Midbrain (tissue), 1 donor: ENCODE results near the gene GRM6.

Experiments used
- DNase-seq: peaks from one replicate; lab custom pipeline; 2025; lab: John Stamatoyannopoulos, UW

The GRM6 gene

DNA sequence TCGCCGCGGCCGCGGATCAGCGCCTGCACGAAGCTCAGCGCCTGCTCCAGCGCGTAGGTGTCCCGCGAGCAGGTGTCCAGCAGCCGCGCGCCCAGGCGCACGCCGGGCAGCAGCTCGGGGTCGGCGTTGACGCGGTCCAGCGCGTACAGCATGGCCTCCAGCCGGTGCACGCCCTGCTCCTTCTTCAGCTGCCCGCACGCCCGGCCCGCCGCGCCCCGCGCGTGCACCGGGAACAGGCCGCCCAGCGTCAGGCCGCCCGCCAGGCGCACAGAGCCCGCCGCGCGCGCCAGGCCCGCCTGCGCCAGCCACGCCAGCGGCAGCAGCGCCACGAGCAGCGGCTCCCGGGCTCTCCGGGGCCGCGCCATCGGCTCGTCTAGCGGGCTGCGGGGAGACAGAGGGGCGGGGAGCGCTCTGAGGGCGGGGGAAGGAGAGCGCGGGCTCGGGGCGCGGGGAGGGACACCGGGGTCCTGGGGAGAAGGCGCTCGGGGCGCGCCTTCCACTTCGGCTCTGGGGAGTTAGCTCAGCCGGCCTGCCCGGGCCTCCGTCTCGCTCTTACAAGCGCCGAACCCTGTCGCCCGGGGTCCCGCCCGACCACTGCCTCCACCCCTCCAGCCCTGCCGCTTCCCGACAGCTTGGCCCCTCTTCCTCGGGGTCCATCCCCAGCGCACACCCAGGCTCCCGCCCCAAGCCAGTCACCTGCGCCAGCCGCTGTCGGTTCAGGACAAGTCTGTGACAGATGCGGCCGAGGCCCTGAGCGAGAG, at the start of gene GRM6:
TSS of gene GRM6 (minus strand) at position 741 of the 761 bp plus-strand sequence. CDS start at position 365, 376 bp downstream.
- no peak for DNase-seq

GRCh38 chr5:179044765-179045164, 49.6 kb upstream of the GRM6 start:
- no peak for DNase-seq

DNA sequence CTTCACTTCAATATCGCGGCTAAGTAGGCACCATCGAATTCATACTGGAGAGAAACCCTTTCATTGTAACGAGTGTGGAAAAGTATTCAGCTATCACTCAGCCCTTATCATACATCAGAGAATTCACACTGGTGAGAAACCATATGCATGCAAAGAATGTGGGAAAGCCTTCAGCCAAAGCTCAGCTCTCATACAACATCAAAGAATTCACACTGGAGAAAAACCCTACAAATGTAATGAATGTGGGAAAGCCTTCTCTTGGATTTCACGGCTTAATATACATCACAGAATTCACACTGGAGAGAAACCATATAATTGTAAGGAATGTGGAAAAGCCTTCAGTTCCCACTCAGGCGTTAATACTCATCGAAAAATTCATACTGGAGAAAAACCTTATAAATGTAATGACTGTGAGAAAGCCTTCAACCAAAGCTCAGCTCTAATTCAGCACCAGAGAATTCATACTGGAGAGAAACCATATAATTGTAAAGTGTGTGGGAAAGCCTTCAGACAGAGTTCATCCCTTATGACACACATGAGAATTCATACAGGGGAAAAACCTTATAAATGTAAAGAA, 38.0 kb upstream of the GRM6 start:
- no peak for DNase-seq

DNA sequence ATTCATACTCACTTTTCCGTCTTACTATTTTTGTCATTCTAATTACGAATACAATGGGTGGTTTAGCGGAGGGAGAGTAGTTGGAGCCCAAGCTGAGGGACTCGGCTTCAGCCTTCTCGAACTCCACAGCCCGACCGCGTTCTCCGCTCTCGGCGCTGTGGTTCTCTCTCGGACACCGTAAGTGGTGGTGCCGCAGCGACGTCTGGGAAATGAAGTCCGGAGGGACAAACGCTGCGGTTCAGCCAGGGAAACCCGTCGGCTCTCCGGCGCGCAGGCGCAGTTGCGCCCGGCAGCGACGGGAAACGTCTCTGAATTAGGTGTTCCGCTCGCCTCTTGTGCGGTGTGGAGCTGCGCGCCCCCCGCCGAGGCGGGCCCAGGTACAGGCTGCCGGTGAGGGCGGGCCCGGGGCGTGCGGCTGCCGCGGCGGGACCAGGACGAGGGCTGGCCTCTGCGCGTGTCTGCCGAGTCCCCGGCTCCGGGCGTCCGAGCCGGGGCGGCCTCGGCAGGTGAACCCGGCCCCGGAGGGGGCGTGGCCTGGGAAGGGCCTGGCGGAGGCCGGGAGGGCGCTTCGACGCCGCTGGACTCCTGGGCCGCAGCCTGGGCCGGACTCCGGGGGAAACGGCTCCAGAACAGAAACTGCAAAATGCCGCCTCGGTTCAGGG, 28.5 kb upstream of the GRM6 start, which contains the start of gene ZNF879:
TSS of gene ZNF879 (plus strand) at position 277 of the 662 bp plus-strand sequence. CDS start 1,201 bp downstream, outside the sequence.
- DNase-seq: peak; percentile 98

DNA sequence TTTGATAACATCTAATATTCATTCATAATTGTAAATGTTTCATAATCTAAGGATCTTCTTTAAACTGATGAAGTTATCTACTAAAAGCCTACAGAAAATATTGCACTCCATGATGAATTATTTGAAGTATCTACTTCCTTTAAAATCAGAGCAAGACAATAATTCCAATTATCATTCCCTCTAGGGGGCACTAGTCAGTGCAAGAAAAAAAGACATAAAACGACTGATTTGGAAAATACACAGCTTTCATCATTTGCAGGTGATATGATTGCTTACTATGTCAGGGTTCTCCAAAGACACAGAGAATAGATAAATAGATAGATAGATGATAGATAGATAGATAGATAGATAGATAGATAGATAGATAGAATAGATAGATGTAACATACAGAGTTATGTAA, 13.5 kb upstream of the GRM6 start:
- DNase-seq: no peak

DNA sequence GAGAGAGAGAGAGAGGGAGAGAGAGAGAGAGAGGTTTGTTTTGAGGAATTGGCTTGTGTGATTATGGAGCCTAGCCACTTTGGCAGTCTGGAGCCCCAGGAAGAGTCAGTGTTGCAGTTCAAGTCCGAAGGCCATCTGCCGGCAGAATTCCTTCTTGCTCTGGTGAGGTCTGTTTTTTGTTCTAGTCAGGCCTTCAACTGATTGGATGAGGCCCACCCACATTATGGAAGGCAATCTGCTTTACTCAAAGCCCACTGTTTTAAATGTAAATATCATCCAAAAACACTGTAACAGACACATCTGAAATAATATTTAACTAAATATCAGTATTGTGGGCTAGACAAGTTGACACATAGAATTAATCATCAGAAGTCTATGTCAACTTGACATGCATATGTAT, 11.4 kb upstream of the GRM6 start:
- DNase-seq: no peak

DNA sequence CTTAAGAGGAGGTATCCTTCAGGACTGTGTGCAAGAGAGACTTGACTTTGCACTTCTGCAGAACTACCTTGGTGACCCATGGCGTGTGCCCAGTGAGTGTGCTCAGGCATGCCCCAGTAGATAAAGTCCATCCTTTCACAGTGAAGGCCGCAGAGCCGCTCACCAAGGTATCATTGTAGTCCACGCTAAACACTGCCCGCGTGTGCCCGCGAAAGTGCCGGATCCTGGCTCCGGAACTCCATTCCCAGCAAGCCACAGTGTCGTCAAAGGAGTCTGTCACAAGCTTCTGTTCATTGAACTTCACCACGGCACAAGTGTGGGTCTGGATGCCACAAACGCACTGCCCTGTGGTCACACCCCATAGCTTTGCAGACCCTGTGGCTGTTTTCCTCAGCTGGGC, 3.3 kb upstream of the GRM6 start:
- no peak for DNase-seq

DNA sequence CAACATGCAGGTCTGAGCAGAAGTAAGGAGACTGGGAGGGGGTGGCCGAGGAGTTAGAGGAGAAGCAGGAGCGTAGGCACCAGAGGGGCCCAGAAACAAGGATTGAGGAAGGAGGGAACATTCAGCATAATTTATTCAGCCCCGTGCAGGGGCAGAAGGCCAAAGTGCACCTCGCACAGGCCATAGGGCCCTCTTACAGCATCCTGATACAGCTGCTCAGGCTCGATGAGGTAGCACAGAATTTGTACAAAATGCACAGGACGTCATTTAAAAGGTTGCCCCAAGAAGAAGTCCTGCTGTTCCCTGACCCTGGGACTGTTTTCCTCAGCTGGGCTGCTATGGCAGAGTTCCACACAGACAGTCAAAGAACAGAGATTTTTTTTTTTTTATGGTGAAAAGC, 2.1 kb upstream of the GRM6 start:
- no peak for DNase-seq

- DNase-seq: no peak
These were observed 1.0 kb upstream of the GRM6 start for GRCh38 chr5:178996156-178996555.

DNA sequence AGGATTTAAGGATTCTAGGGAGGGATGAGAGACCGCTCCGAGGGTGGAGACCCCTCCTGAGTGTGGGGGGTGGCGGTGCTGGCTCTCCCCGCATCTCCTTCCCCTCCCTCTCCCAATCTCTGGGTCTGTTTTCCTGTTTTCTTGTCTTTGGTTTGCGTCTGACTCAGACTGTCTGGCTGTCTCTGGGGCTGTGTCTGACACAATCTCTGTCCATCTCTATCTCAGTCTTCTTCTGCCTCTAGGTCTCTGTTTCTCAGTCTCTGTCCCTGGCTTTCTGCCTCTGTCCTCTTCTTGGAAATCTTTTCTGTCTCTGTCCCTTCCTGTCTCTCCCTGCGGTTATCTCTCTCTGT, 196 bp upstream of the GRM6 start:
- no peak for DNase-seq

DNA sequence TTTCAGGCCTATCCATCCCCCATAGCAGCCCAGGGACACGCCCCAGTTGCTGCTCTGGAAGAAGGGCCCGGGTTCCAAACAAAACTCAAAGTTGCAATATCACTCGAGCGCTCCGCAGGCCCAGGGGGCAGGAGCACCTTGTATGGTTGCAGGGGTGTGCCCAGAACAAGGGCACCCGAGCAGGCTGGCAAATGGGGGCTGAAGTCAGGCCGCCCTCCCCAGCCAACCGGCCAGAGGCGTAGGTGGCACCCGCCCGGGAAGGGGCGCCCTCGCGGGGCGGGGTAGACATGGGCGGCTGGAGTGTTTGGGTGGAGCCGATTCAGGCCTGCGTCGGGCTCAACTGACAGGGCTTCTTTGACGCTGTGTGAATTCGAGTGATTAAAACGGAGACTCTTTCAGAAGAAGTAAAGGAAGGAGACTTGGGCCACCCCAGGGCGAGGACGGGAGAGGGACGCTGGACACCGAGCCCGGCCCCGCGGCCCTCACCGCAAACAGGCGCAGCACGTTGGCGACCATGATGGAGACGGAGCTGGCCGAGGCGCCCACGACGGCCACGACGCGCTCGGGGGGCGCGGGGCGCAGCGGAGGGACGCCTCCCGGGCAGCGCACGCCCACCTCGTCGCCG, 1.1 kb downstream of the GRM6 start:
- no peak for DNase-seq

- no peak for DNase-seq
These were observed 1.8 kb downstream of the GRM6 start for GRCh38 chr5:178993236-178993765.

- no peak for DNase-seq
These were observed 2.7 kb downstream of the GRM6 start for GRCh38 chr5:178992291-178992895.

DNA sequence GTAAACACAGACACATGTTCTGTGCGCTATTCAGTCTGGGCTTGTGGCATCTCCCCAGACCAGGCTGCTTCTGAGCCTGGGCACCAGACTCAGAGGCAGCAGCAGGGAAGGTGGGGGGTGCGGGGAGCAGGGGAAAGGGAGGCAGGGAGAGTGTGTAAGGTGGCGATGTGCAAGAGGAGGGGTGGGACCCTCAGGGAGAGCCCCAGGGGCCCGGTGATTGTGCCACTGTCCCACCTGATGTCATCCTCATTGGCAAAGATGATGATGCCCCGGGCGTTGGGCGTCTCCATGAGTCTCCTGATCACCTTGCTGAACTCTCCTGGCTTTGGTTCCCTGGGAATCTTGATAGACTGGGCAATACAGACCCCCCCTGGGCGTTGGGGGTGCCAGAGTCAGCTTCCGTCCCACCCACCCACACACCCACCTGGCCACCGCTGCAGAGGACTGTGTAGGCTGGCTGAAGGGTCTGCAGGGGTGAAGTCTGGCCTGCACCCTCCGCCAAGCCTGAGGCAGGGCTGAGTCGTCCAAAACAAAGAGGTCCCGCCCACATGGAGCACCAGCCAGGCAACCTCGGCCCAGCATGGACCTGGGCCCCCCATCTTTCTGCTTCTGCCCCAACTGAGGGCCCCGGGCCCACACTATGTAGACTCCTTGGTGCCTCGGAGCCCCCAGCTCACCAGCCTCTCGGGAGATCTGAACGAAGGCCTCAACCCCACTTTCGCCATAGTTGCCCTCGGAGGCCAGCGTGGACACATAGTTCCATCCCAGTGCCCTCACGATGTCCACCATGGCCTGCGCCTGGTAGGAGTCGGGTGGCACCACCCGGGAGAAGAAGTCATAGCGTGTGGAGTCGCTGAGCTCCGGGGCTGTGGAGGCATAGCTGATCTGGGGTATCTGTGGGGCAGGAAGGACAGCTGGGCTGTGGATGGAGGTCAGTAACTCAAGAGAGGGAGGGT, 3.7 kb downstream of the GRM6 start:
- DNase-seq: no peak

GRCh38 chr5:178990491-178990890, 4.6 kb downstream of the GRM6 start:
- DNase-seq: no peak

DNA sequence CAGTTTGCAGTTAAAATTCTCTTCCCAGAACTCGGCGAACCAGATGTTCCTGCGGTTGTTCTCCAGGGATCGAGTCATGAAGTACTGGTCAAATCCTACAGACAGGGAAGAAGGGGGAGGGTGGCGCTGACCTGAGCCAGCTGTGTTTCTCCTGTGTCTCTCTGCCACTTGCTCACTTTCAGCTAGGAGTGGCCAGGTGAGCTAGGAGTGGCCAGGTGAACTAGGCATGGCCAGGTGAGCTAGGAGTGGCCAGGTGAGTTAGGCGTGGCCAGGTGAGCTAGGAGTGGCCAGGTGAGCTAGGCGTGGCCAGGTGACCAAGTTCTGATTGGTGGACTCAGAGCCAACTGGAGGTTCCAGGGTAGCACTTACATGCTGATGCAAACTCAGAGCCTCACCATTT, 5.8 kb downstream of the GRM6 start:
- no peak for DNase-seq

DNA sequence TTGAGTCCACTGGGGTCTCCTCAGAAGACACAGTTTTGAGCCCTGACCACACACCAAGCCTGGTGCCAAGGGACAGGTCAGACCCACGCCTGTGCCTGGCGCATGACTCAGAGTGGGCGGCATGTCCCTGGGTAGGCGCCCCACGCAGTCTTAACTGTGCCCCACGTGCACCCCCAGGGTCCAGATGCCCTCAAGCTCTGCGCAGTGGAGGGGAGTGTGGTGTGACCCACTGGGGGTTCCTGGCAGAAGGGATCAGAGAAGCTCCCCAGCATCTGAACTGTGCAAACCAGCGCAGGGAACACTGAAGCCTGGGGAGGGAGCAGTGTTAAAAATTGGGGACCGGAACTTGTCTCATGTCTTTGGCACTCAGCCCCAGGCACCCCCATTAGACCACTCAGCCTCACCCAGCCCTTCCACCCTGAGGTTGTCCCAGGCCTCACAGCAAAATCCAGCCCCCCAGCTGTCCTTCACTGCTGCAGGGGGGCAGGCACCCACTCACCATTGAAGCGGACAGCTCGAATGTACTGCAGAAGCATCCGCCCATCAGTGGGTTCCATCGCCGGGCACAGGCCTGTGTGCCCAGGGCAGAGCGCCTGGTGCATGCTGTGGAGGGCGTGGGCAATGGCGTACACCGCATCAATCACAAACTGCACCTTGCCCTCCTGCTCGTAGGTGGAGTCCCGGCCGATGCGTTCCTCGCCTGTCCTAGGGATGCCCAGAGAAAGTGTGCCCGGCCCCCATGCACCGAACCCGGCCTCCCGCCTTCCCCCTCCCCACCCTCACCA, 6.5 kb downstream of the GRM6 start:
- no peak for DNase-seq

DNA sequence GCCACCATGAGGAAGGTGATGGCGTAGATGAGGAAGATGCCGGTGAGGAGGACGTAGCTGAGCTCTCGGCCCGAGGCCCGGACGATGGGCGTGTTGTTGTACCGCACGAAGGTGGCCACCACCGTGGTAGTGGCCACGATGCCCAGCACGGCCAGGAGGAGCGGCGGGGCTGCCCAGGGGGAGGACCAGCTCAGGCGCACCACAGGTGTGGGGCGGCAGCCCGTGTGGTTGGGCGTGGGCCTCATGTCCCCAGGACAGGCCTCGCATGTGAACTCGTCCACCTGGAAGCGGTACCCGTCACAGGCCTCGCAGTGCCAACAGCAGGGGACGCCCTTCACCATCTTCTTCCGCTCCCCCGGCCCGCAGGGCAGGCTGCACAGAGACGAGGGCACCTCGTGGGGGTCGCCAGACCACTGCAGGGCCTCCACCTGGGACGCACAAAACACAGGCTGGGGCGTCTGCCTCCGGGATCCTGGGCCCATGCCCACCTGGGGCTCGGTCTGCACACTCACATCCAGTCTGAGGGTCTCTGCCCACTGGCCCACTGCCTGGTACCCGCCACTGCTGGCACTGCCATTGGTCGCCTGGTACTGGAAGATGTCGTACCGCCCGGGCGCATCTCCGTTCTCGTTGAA, 8.7 kb downstream of the GRM6 start:
- no peak for DNase-seq
